C4-2B (cell line): ENCODE data around the gene CEACAM3.

ENCODE experiments used
- H3K27ac ChIP-seq: fragments of 450-650 bp; 2 replicates; pipeline ENCODE4 v1.5.1; 2017
- ZFX ChIP-seq: fragments of 450-650 bp; IDR thresholded peaks from 2 replicates; pipeline ENCODE4 v1.6.1; 2017
- TF ChIP-seq, protein P1 (sequence below): fragments of 450-650 bp; conservative IDR thresholded peaks from 2 replicates; pipeline ENCODE4 v1.5.1; 2017; ENCODE audit warnings: mild to moderate bottlenecking

CEACAM3 gene

DNA sequence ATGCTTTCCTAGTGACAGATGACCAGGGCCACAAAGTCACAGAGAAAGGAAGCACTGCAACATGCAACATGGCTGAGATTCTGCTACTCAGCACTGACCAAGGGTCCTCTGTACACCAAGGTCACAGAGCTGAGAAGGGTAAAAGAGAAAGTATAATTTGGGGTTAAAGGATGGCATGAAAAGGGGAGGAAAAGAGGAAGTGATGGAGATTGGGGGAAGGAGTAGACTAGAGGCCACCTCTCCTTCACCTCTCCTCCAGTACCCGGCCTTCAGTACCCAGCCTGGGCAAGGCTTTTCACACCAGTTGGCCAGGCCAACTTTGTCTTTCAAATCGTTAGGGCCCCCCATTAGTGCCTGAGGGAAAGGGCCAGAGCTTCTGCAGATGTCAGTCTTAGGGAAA lies 57.4 kb downstream of the CEACAM3 start:
- TF ChIP-seq, protein P1, sequence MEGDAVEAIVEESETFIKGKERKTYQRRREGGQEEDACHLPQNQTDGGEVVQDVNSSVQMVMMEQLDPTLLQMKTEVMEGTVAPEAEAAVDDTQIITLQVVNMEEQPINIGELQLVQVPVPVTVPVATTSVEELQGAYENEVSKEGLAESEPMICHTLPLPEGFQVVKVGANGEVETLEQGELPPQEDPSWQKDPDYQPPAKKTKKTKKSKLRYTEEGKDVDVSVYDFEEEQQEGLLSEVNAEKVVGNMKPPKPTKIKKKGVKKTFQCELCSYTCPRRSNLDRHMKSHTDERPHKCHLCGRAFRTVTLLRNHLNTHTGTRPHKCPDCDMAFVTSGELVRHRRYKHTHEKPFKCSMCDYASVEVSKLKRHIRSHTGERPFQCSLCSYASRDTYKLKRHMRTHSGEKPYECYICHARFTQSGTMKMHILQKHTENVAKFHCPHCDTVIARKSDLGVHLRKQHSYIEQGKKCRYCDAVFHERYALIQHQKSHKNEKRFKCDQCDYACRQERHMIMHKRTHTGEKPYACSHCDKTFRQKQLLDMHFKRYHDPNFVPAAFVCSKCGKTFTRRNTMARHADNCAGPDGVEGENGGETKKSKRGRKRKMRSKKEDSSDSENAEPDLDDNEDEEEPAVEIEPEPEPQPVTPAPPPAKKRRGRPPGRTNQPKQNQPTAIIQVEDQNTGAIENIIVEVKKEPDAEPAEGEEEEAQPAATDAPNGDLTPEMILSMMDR: no peak
- TF ChIP-seq ZFX: no peak
- no peak overlapping the region for H3K27ac ChIP-seq

GRCh38 chr19:41859213-41859617 lies 62.8 kb downstream of the CEACAM3 start:
- H3K27ac ChIP-seq: peak overlapping the region; percentile 92
- TF ChIP-seq ZFX: no peak
- TF ChIP-seq, protein P1: no peak; the same call in 1 of the 2 replicates

GRCh38 chr19:41859618-41860418 lies 63.4 kb downstream of the CEACAM3 start, which contains the start of gene RPS19:
Gene RPS19, plus strand, starts transcription at chr19:41860255. Its CDS starts 520 bp downstream, at chr19:41860775.
- TF ChIP-seq, protein P1: peak; percentile 48; the same call in 1 of the 2 replicates
- TF ChIP-seq ZFX: peak; percentile 66; the same call in 1 of the 2 replicates
- H3K27ac ChIP-seq: peak within 1 kb of the TSS; percentile 92

DNA sequence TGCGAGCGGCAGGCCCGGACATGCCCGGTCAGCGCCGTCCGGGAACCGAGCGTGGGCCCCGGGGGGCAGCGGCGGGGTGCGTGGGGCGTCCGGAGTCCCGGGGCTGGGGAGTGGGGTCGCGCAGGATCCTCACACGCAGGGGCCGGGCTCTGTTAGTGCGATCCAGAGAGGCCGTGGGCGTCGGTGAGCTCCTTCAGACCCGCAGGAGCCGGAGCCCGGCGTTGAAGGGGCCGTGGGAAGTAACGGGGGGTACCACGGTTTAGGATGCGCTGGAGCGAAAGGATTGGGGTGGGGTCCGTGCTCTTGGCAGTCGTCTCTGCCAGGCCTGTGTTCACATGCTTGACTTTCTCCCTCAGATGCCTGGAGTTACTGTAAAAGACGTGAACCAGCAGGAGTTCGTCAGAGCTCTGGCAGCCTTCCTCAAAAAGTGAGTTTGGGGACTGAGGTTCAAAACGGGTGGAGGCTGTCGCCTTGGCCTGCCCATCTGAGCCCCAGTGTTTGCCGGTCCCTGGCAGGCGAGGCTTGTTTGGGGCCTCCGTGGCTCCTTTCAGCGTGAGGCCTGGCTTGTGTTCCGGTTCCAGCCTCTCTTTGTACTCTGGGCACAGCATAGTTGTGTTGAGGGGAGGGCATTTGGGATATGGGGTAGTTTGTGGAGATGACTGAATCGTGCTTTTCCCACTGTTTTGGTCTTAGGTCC lies 64.2 kb downstream of the CEACAM3 start:
- peak overlapping the region; percentile 92 for H3K27ac ChIP-seq
- TF ChIP-seq, protein P1: no peak
- TF ChIP-seq ZFX: no peak; the same call in none of the 2 replicates
